NOMO-1 (cell line): Measurements from ENCODE around the gene PPM1L.

Experiments used
- DNase-seq, 2 experiments: peaks; one replicate each; lab custom pipeline; 2025; ENCODE audit not compliant: unreplicated experiment in 2 of 2; lab: John Stamatoyannopoulos, UW

PPM1L gene

DNA sequence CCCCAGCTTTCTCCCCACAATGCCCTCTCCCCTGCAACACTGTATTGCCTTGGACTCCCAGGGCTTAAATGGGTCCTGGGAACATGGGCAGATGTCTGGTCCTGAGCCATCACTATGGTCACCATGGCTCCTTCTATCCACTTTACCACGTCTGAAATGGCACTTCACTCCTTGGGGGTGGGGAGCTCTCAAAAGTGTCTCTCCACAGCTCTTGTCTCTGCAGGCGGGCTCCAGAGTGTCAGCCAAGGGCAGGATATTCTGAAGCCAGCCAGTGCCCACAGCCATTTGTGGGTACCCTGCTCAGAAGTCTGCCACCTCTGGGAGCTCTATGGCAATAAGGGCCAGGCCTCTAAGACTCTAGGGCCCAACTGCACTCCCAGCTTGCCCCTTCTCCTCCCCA is 163.9 kb downstream of the PPM1L start:
- DNase-seq: no peak

DNA sequence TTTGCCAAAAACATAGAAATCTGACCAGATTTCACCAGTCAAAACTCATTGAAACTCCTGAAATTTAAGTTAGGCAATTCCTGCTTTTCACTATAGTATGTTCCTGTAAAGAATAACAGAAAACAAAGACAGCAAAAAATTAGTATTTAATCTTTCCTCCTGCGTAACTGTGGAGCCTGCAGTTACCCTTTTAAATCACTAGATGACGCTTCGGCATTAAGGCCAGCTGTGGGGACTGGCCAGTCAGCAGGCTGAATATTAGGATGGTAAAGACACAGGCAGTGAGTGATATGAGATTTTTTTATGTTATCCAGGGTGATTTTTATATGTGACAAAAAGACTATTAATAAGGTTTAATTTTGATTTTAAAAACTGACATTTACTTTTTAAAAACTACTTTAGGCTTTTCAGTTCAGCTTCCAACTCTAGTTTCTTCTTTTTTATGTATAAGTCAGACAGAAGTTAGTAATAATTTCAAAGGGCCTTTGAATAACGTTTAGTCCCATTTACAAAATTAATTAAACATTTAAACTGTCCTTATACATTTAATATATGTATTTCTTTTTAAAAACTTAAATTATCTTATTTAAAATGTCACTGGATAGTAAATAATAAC is 165.1 kb downstream of the PPM1L start:
- DNase-seq: peak; percentile 20 to 61

GRCh38 chr3:160924776-160925175 is 168.7 kb downstream of the PPM1L start:
- no peak for DNase-seq

DNA sequence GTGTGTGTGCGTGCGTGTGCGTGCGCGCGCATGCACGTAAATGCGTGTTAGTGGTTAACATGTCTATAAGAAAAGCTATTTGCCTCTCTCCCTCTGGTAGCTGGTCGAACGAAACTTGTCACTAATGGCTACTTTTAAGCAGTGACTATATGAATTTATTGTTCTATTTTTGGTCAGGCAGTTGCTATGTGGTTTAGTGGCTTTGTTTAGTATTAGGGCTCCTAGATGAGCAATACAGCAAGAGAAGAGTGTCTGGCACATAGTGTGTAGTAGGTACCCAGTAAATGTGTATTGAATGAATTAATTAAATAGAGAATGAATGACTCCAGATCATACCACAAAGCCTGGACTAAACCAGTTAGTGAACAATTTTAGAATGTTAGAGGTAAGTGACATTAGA is 171.6 kb downstream of the PPM1L start:
- no peak for DNase-seq

DNA sequence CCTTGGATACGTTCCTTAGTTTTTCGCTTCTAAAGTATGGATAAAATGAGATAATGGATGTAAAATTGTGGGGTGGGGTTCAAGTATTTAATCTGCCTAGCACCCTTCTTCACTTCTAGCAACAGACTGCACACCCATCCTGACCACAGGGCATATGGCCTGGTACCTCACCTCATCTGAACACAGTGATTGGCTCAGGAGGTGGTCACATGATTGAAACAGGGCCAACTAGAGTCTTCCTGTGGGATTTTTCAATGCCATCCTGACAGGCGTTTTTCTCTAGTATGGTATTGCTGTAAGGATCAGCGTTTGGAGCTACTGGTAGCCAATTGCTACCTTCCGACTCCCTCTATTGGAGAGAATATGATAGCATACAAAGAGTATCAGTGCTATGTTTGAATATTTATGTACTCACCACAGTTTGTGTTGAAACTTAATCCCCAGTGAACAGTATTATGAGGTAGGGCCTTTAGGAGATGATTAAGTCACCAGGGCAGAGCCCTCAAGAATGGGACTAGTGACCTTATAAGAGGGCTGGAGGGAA is 172.2 kb downstream of the PPM1L start:
- peak in 1 of 2 experiments; percentile 36 for DNase-seq

GRCh38 chr3:160929595-160929994 is 173.6 kb downstream of the PPM1L start:
- DNase-seq: no peak

- no peak for DNase-seq
Observed at GRCh38 chr3:160931474-160931873, 175.4 kb downstream of the PPM1L start.

- DNase-seq: no peak
Observed at GRCh38 chr3:160935413-160936095, 179.5 kb downstream of the PPM1L start.

DNA sequence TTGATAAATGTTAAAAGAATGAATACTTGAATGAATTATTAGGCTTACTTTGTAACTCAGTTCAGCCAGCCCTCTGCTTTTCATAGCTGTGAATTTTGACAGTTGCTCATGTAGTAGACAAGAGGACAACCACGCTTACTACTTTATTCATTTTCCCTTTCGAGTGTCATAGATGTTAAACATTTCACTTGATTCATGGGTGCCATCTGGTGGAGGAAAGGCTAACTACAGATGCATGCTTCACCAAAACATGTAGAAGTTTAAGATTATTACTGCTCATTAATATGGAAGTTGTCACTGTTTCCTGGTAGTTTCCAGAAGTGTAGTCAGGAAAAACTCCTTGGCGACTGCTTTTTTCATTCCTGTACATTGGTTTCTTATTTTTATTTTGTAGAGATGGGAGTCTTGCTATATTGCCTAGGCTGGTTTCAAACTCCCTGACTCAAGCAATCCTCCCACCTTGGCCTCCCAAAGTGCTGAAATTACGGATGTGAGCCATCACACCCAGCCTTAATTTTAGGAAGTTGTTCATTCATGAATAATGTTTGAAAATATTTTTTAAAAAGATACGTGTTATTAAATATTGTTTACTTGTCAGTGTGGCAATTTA is 186.0 kb downstream of the PPM1L start:
- no peak for DNase-seq

DNA sequence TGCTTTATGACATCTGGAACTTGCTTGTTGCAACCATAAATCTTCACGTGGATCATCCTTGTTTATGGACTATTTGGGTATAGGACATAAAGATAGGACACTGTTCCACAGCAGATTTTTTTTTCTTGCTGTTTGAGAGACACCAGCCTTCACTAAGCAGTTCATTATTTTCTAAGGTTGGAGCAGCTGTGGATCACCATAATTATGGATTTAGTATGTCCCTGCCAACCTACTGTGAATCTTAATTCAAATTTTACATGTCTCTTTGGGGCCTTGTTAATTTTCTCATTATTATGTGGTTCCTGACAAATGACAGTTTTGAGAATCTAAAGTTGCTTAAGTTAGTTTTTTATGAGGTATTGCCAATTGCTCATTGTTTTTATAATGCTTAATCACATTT is 188.0 kb downstream of the PPM1L start:
- DNase-seq: no peak

DNA sequence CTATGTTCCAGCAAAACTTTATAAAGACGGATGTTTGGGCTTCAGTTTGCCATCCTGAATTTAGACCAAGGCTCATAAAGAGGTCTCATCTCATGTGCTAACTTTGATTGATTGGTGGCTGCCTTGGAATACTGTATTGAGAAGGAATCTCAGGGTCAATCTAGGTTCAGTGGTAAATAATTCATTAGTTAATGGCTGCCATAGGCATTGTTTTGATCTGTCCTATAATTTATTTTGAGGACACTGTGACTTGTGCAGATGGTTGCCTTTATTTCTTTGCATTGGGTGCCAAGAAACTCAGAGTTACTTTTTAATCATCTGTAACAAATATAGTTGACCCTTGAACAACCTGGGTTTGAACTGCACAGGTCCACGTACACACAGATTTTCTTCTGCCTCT is 189.3 kb downstream of the PPM1L start:
- no peak for DNase-seq

DNA sequence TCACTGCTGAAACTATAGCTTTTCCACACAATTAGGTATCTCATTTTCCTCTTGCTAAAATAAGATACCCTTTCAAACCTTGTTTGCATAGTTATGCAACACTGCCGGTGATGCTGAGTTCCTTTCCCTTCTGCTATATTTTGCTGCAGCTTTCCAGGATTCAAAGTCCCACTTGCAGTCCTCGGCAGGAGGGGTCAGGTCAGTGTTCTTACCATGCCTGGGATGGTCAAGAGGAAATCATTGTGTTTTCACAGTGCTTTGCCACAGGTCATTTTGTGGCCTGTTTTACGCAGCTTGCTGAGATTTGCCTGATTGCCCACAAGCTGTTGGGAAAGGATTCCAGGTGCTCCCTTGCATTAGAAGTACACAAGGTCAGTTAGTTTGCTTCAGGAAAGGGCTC is 192.2 kb downstream of the PPM1L start:
- DNase-seq: no peak

DNA sequence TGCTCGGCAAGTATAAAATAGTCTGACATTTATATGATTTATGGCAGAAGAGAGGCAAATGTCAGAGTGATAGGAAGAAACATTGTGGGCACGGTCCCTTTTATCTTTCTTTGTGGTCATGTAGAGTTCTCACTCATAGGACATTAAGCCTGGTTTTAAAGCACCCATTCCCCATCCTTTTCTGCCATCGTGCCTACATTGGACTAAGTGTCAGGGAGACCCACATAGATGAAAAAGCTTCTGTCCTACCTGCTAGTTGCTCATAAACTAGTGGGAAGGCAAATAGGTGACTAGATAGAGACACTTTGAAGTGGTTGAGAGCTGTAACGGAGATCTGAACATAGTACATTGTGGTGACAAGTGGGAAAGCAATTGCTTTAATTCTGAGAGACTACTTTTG is 193.4 kb downstream of the PPM1L start:
- DNase-seq: no peak

DNA sequence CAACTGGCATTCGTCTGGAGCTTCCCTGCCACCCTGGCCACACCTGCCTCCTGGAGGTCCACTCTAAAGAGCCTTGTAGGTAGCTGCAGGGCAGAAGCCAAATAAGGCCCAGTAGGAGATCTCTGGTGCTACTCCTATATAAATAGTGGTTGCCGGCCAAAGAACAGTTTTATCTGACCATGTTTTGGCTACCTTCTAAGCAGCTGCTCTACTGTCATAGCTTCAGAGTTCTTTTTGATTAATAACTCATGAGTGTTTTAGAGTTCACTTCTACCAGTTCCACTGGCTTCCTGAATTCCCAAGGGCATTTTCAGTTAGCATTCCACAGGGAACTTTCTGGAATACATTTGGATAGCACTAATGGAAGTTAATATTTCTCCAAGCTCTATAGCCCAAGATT is 194.5 kb downstream of the PPM1L start:
- no peak for DNase-seq

DNA sequence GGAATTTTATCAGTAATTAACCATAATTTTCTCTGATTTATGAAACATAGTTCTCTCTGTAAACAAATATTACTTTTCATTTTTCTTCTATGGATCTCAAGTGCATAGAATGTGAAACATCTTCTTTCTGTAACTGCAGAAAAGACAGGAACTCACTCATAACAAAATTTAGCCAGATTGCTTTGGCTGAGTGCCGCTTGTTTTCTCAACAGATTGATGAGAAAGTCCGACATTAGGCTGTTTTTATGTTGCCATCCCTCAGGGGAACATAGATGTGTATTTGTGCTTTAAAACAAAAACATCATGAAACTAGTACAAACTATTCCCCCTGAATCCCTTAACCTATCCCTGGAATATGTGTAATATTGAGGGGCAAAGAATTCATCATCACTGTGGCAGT is 194.9 kb downstream of the PPM1L start:
- DNase-seq: no peak

- no peak for DNase-seq
Observed at GRCh38 chr3:160951642-160952487, 195.8 kb downstream of the PPM1L start.

GRCh38 chr3:160953686-160954085 is 197.7 kb downstream of the PPM1L start:
- DNase-seq: no peak

- peak in 1 of 2 experiments; percentile 58 for DNase-seq
Observed at GRCh38 chr3:160956785-160957184, 200.8 kb downstream of the PPM1L start.

- DNase-seq: no peak
Observed at GRCh38 chr3:160960568-160960967, 204.5 kb downstream of the PPM1L start.

GRCh38 chr3:160963949-160964348 is 207.9 kb downstream of the PPM1L start:
- no peak for DNase-seq

DNA sequence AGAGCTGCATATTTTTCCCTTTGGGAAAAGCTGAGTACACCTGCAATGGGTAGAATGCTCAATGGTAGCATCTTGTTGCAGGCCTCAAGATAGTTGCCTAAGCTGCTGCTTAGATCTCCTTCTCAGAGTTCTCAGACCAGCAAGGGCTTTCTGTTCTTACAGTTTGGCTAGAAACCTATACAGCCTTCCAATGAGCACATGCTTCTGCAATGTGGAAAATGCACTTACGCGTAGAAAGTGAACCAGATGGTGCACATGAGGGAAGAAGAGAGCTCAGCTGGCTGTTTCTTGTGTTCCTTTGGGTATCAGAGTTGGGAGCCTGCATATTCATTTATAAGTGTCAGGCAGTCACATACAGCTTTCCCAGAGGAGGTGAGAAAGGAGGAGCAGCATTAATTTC is 212.7 kb downstream of the PPM1L start:
- DNase-seq: no peak
